NCI-H1694 (cell line): Measurements from ENCODE around the gene TMEM88.
"Not testable (repeated sequence)": the region's sequence is repeated elsewhere in the genome, so short reads cannot be mapped to it uniquely, and the experiment has no call there.

Experiments
- DNase-seq: peaks from one replicate; lab custom pipeline; 2025; lab: John Stamatoyannopoulos, UW

The TMEM88 gene

DNA sequence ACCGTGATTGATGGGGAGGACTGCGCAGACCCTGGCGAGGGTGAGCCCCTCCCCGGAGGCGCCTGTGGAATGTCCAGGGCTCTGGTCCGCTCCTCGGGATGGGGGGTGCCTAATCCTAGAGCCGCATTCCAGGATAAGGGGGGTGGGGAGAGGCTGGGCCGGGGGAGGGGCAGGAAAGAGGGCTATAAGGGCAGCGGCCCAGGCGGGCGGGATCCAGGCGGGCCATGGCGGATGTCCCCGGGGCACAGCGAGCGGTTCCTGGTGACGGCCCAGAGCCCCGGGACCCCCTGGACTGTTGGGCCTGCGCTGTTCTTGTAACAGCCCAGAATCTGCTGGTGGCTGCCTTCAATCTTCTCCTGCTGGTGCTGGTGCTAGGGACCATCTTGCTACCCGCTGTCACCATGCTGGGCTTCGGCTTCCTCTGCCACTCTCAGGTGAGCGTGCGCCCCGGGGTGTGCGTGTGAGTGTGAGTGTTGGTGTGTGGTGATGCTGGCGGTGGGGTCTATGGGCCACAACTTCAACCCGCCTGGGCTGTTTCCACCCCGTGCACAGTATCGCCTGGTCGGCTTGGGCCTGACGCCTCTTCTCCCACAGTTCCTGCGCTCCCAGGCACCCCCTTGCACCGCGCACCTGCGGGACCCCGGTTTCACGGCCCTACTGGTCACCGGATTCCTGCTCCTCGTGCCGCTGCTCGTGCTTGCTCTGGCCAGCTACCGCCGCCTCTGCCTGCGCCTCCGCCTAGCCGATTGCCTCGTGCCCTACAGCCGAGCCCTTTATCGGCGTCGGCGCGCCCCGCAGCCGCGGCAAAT lies at the start of gene TMEM88:
TMEM88 (plus strand) TSS at position 216 of the 809 bp plus-strand sequence; CDS start at position 225, 9 bp downstream.
- no peak for DNase-seq

DNA sequence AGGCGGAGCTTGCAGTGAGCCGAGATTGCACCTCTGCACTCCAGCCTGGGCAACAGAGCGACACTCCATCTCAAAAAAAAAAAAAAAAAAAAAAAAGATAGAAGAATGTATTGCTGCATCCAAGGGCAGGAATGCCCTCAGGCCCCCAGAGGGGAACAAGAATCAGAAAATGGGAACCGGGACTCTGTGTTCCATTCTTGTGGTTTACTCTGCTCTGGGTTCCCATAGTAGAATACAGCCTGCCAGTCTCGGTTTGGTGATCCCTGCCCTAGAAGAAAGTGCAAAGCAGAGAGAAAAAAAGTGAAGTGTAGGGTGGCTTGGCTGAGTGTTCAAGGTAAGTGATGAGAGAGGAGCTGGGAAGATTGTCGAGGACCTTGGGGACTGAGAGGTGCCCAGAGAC lies 48.3 kb upstream of the TMEM88 start:
- DNase-seq, result no peak

DNA sequence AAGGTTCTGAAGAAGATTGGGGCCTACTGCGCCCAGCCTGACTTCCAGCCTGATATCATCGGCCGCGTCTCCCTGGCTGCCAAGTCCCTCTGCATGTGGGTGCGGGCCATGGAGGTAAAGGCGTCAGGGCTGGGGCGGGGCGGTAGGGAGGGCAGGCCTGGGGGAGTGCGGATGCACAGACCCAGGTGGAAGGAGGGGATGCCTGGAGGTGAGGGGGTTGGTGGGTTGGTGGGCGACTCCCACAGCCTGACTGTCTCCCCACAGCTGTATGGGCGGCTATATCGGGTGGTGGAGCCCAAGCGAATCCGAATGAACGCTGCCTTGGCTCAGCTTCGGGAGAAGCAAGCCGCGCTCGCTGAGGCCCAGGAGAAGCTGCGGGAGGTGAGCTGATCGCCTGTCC lies 47.7 kb upstream of the TMEM88 start:
- no peak for DNase-seq

GRCh38 chr17:7809086-7809790 lies 45.6 kb upstream of the TMEM88 start:
- no peak for DNase-seq

DNA sequence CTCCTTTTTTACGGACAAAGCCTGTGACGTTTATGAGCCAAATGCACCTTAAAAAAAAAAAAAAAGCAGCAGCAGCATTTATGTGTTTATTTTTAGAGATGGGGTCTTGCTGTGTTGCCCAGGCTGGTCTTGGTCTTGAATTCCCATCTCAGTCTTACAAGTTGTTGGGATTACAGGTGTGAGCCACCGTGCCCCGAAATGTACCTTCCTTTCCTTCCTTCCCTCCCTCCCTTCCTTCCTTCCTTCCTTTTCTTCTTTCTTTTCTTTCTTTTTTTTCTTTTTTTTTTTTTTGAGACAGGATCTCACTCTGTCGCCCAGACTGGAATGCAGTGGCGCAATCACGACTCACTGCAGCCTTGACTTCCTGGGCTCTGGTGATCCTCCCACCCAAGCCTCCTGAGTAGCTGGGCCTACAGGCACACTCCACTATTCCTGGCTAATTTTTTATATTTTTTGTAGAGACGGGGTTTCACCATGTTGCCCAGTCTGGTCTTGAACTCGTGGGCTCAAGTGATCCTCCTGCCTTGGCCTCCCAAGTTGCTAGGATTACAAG lies 45.0 kb upstream of the TMEM88 start:
- DNase-seq, result not testable (repeated sequence)

DNA sequence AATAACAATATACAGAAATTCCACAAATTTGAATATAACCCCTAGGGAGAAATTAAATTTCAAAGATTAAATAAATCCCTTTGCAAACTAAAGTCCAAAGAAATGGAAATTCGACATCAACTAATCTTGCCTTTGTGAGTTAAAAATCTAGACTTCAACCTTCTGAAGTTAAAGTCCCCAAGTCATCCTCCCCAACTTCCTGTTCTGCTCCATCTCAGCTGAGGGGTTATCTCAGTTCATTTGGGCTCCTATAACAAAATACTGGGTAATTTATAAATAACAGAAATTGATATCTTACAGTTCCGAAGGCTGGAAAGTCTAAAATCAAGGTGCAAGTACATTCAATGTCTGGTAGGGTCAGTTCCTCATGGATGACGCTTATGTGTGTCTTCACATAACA lies 43.6 kb upstream of the TMEM88 start:
- DNase-seq, result no peak

DNA sequence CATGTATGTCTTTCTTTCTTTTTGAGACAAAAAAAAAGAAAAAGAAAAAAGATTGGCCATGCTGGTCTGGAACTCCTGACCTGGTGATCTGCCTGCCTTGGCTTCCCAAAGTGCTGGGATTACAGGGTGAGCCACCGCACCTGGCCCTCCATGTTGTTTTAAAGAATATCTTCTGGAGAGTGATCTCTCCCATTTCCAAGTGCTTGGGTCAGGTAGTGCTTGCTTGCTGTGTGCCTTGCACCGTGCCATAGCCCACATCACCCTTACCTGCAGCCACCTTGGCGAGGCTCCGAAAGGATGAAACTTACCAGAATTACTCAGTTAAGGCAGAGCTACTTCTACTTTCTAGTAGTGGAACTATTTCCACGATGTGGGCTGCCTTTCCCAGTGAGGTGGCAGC lies 39.9 kb upstream of the TMEM88 start:
- DNase-seq, result no peak

GRCh38 chr17:7816926-7817642 lies 37.8 kb upstream of the TMEM88 start:
- no peak for DNase-seq

DNA sequence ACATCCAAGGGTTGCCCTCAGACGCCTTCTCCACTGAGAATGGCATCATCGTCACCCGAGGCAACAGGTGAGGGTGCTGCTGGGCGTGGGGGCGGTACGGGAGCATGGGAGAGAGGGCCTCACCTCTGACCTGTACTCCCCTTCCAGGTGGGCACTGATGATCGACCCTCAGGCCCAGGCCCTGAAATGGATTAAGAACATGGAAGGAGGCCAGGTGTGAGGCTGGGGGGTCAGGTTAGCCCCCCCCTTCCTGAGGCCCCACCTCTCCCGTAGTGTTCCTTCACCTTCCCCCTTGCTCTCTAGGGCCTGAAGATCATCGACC lies 37.3 kb upstream of the TMEM88 start:
- DNase-seq, result no peak

- no peak for DNase-seq
These were observed 36.8 kb upstream of the TMEM88 start for GRCh38 chr17:7818026-7818425.

- no peak for DNase-seq
These were observed 35.9 kb upstream of the TMEM88 start for GRCh38 chr17:7818746-7819645.

- no peak for DNase-seq
These were observed 34.6 kb upstream of the TMEM88 start for GRCh38 chr17:7820231-7820630.

GRCh38 chr17:7822126-7822525 lies 32.7 kb upstream of the TMEM88 start:
- DNase-seq, result no peak

DNA sequence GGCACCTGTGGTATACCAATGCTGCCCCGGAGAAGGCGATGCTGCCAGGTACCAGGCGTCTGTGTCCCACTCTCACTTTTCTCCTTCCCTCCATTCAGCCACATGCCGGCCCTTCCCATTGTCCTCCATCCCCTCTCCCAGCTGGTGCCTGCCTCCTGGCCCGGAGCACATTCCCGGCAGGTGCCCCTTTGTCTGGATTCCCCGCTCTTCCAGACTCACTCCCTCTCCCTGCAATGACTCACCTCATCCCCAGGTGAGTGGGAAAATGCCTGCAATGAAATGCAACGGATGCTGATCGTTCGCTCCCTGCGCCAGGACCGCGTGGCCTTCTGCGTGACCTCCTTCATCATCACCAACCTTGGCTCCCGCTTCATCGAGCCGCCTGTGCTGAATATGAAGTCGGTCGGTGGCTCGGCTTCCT lies 31.3 kb upstream of the TMEM88 start:
- no peak for DNase-seq

DNA sequence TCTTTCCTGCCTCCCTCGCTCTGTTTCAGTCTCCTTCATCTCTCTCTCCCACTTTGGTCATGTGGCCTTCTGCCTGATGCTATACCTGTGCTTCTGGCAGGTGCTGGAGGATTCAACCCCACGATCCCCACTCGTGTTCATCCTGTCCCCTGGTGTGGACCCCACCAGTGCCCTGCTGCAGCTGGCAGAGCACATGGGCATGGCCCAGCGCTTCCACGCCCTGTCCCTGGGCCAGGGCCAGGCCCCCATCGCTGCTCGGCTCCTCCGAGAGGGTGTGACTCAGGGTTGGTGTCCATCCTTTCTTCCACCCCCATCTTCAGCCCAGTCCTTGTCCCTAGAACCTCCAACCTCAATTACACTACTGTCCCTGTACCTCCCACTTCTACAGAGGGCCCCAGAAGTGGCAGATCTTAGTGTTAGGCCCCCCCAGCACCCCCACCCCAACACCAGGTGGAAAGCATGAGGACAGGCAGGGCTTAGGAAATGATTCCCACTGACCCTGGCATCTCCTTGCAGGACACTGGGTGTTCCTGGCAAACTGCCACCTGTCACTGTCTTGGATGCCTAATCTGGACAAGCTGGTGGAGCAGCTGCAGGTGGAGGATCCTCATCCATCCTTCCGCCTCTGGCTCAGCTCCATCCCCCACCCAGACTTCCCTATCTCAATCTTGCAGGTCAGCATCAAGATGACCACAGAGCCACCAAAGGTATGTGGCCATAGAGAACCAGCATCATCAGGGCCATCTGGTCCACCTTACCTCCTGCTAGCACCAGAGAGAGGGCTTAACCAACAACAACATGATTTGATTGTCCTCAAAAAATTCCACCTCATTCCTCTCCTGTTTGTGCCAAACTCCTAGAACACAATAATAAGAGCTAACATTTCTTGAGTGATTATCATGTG lies 30.6 kb upstream of the TMEM88 start:
- no peak for DNase-seq

GRCh38 chr17:7825206-7825990 lies 29.5 kb upstream of the TMEM88 start:
- no peak for DNase-seq

- DNase-seq, result no peak
These were observed 24.2 kb upstream of the TMEM88 start for GRCh38 chr17:7830616-7831015.

DNA sequence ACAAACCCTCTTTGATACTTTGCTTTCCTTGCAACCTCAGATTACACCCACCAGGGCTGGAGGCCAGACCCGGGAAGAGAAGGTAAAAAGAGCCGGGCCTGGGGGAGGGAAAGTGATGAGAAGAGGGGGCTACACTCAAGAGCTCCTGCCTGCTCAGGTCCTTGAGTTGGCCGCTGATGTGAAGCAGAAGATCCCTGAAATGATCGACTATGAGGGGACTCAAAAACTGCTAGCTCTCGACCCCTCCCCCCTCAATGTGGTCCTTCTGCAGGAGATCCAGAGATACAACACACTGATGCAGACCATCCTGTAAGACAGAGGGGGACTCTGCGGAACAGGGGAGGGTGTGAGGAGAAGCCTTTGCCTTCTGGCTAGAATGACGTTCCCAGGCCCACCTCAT lies 23.6 kb upstream of the TMEM88 start:
- DNase-seq, result no peak

DNA sequence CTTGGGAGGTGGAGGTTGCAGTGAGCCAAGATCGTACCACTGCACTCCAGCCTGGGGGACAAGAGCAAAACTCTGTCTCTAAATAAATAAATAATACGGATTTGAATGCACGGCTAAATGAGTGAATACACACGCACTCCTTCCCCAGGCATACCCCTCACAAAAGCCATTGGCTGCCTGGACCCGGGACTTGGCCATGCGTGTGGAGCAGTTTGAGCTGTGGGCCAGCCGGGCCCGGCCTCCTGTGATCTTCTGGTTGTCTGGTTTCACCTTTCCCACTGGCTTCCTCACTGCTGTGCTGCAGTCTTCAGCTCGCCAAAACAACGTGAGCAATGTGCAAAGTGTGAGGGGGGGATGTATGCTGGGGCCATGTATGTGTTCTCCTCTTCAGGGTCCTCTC lies 22.4 kb upstream of the TMEM88 start:
- DNase-seq, result no peak
